ENCODE data around the gene HYAL2.

Gene HYAL2

DNA sequence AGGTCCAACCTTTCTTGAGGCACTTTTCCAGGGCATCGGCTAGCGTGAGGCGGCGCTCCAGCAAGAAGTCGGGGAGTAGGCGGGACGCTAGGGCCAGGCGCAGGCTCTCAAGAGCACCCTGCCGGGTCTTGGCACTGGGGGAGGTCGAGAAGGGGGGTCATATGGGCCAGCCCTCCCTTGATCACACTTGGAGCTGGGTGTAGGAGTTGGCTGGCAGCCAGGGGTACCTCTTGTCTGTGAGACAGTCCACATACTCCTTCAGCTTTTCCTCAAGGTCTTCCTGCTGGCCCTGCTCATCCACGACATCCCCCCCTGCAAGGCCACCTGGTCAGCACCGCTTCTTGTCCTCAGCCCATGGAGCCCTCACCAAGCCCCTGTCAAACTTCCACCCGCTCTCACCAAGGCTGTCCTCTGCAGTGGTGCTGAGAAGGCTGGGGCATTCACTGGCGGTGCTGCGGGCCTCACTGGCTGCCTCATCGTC, 32.3 kb downstream of the HYAL2 start:
- Histone ChIP-seq H3K9ac (no peak overlapping the region), H3K27me3 (ENCODE audit: insufficient read depth, low read depth) (no peaks in the 10 kb centered on the region), H3K79me2 (ENCODE audit: insufficient read depth, low read depth) (peaks cover 17% of the 10 kb centered on the region), H3K4me1 (ENCODE audit: low read depth, poor library complexity, severe bottlenecking) (peaks cover 7% of the 10 kb centered on the region), H3K36me3 (ENCODE audit: insufficient read depth) (no peaks in the 10 kb centered on the region), H3K4me2 (no peak overlapping the region), H4K20me1 (ENCODE audit: insufficient read depth) (no peaks in the 10 kb centered on the region), H3K4me3 (IDR thresholded peaks at IDR 0.05; ENCODE audit: insufficient read depth, low read depth, low read length) (no peak overlapping the region), H2AFZ (ENCODE audit: low read depth) (no peak overlapping the region), H3K27ac (no peak overlapping the region)
- TF ChIP-seq, protein P1, sequence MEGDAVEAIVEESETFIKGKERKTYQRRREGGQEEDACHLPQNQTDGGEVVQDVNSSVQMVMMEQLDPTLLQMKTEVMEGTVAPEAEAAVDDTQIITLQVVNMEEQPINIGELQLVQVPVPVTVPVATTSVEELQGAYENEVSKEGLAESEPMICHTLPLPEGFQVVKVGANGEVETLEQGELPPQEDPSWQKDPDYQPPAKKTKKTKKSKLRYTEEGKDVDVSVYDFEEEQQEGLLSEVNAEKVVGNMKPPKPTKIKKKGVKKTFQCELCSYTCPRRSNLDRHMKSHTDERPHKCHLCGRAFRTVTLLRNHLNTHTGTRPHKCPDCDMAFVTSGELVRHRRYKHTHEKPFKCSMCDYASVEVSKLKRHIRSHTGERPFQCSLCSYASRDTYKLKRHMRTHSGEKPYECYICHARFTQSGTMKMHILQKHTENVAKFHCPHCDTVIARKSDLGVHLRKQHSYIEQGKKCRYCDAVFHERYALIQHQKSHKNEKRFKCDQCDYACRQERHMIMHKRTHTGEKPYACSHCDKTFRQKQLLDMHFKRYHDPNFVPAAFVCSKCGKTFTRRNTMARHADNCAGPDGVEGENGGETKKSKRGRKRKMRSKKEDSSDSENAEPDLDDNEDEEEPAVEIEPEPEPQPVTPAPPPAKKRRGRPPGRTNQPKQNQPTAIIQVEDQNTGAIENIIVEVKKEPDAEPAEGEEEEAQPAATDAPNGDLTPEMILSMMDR (conservative IDR thresholded peaks at IDR 0.05; ENCODE audit: low read depth, low read length) = no peak

DNA sequence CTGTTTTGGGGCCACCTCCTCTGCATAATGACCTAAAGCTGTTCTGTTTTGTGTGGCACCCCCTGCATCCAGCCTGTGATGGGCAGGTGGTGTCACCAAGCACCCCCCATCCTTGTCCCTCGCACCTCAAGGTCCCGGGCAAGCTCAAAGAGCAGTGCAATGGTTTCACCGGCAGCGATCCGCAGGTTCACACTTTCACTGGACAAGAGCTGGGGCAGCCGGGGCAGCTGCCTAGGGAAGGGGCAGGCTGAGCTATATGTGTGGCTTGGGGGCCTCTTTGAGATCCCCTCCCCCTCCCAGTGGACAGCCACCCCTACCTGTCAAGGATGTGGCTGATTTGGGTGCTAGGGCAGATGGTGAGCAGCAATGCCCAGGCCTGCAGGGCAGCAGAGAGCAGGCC, 33.4 kb downstream of the HYAL2 start:
- Histone ChIP-seq H3K36me3 (ENCODE audit: insufficient read depth) (no peaks in the 10 kb centered on the region), H3K4me1 (ENCODE audit: low read depth, poor library complexity, severe bottlenecking) (peaks cover 7% of the 10 kb centered on the region), H3K79me2 (ENCODE audit: insufficient read depth, low read depth) (peaks cover 17% of the 10 kb centered on the region), H3K9ac (no peak overlapping the region), H3K27ac (no peak overlapping the region), H3K4me2 (no peak overlapping the region), H2AFZ (ENCODE audit: low read depth) (no peak overlapping the region), H3K4me3 (IDR thresholded peaks at IDR 0.05; ENCODE audit: insufficient read depth, low read depth, low read length) (no peak overlapping the region), H4K20me1 (ENCODE audit: insufficient read depth) (no peaks in the 10 kb centered on the region), H3K27me3 (ENCODE audit: insufficient read depth, low read depth) (no peaks in the 10 kb centered on the region)
- TF ChIP-seq, protein P1 (conservative IDR thresholded peaks at IDR 0.05; ENCODE audit: low read depth, low read length) = no peak

DNA sequence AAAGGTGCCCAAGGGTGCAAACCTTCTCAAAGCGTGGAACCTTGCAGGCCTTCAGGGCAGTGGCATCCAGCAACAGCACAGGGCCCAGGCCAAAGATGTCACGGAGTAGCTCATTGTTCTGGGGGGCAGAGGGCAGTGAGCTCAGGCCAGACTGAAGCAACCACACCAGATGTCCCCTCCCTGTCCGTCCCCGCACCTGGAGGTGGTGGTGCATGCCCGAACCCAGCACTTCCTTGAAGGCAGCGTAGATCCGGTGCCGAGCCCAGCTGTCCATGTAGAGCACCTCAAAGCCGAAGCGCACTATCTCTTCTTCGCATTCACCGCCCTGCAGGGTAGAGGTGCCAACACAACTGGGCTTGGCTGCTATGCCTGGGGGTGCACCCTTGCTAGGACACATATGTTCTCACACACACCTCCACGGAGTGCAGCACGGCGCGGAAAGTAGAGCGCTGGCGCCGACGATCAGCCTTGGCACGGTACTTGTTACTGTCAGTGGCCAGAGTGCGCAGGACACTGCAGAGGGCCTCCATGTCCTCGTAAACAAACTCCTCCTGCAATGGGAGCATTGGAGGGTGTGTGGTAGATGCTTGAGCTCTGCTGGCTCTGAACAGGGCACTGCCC, 34.0 kb downstream of the HYAL2 start:
- H3K27me3 ChIP-seq (ENCODE audit: insufficient read depth, low read depth) = no peaks in the 10 kb centered on the region
- H2AFZ ChIP-seq (ENCODE audit: low read depth) = no peak overlapping the region
- no peaks in the 10 kb centered on the region for H3K36me3 ChIP-seq (ENCODE audit: insufficient read depth)
- H3K4me1 ChIP-seq (ENCODE audit: low read depth, poor library complexity, severe bottlenecking) = peaks cover 7% of the 10 kb centered on the region
- H4K20me1 ChIP-seq (ENCODE audit: insufficient read depth) = no peaks in the 10 kb centered on the region
- no peak overlapping the region for H3K27ac ChIP-seq
- TF ChIP-seq, protein P1 (conservative IDR thresholded peaks at IDR 0.05; ENCODE audit: low read depth, low read length) = no peak
- H3K4me3 ChIP-seq (IDR thresholded peaks at IDR 0.05; ENCODE audit: insufficient read depth, low read depth, low read length) = no peak overlapping the region
- H3K4me2 ChIP-seq = no peak overlapping the region
- H3K79me2 ChIP-seq (ENCODE audit: insufficient read depth, low read depth) = peaks cover 17% of the 10 kb centered on the region
- no peak overlapping the region for H3K9ac ChIP-seq

DNA sequence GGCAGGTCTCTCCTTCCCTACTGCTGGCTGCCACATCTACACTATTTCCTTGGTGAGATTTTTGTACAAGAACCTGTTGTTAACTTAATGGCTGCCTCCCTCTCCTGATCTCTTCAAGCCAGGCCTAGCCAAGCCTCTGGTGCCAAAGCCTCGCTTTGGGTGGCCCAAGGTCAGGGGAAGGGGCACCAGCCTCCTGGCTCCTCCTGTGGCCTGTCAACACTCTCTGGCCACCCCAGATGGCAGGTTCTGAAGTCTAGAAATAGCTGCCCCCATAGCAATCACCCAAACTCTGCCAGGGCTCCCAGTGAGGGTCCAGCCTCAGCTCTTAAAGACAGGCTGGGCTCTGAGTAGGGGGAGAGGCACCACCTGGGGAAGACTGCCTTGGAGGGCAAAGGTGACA, 35.3 kb downstream of the HYAL2 start:
- Histone ChIP-seq H3K79me2 (ENCODE audit: insufficient read depth, low read depth) (peaks cover 17% of the 10 kb centered on the region), H4K20me1 (ENCODE audit: insufficient read depth) (no peaks in the 10 kb centered on the region), H3K27ac (no peak overlapping the region), H3K9ac (no peak overlapping the region), H3K27me3 (ENCODE audit: insufficient read depth, low read depth) (no peaks in the 10 kb centered on the region), H3K4me1 (ENCODE audit: low read depth, poor library complexity, severe bottlenecking) (no peaks in the 10 kb centered on the region), H2AFZ (ENCODE audit: low read depth) (no peak overlapping the region), H3K36me3 (ENCODE audit: insufficient read depth) (no peaks in the 10 kb centered on the region), H3K4me3 (IDR thresholded peaks at IDR 0.05; ENCODE audit: insufficient read depth, low read depth, low read length) (no peak overlapping the region), H3K4me2 (no peak overlapping the region)
- TF ChIP-seq, protein P1 (conservative IDR thresholded peaks at IDR 0.05; ENCODE audit: low read depth, low read length) = no peak
